NOMO-1 treated with DMSO at 0.1 percent for 48 hours (cell line): Measurements from ENCODE around the gene ALOXE3.

Source experiments
- DNase-seq: peaks from one replicate; lab custom pipeline; 2025; ENCODE audit not compliant: unreplicated experiment; lab: John Stamatoyannopoulos, UW

ALOXE3 gene

GRCh38 chr17:8154608-8155155 is 36.4 kb upstream of the ALOXE3 start:
- DNase-seq: no peak

GRCh38 chr17:8153957-8154607 is 35.8 kb upstream of the ALOXE3 start:
- peak; percentile 43 for DNase-seq

GRCh38 chr17:8153525-8153956 is 35.2 kb upstream of the ALOXE3 start:
- no peak for DNase-seq

GRCh38 chr17:8153031-8153451 is 34.7 kb upstream of the ALOXE3 start:
- DNase-seq: no peak

- peak; percentile 86 for DNase-seq
Observed at GRCh38 chr17:8152112-8152775, 33.9 kb upstream of the ALOXE3 start, which contains the start of gene PER1. PER1 (minus strand) TSS chr17:8152404; CDS start chr17:8150706, 1,698 bp downstream.

- peak; percentile 9 for DNase-seq
Observed at GRCh38 chr17:8151641-8152111, 33.4 kb upstream of the ALOXE3 start.

GRCh38 chr17:8151120-8151640 is 32.9 kb upstream of the ALOXE3 start:
- peak; percentile 54 for DNase-seq

- DNase-seq: no peak
Observed at GRCh38 chr17:8150194-8151119, 32.1 kb upstream of the ALOXE3 start.

GRCh38 chr17:8149419-8150193 is 31.3 kb upstream of the ALOXE3 start:
- DNase-seq: no peak

- DNase-seq: no peak
Observed at GRCh38 chr17:8148560-8148959, 30.2 kb upstream of the ALOXE3 start.

GRCh38 chr17:8147805-8148404 is 29.6 kb upstream of the ALOXE3 start:
- DNase-seq: no peak

- DNase-seq: no peak
Observed at GRCh38 chr17:8147141-8147804, 29.0 kb upstream of the ALOXE3 start.

- no peak for DNase-seq
Observed at GRCh38 chr17:8146381-8147140, 28.2 kb upstream of the ALOXE3 start.

GRCh38 chr17:8145811-8146210 is 27.5 kb upstream of the ALOXE3 start:
- no peak for DNase-seq

- DNase-seq: no peak
Observed at GRCh38 chr17:8144401-8145231, 26.3 kb upstream of the ALOXE3 start.

GRCh38 chr17:8143581-8144400 is 25.5 kb upstream of the ALOXE3 start:
- DNase-seq: no peak
